ENCODE data around the gene LINC01488.

The LINC01488 gene

GRCh38 chr11:69465236-69466000, 16.0 kb upstream of the LINC01488 start:
- no peak for DNase-seq

- DNase-seq: no peak
These were observed 15.4 kb upstream of the LINC01488 start for GRCh38 chr11:69466039-69466438.

GRCh38 chr11:69467196-69467595, 14.3 kb upstream of the LINC01488 start:
- no peak for DNase-seq

- no peak for DNase-seq
These were observed 13.8 kb upstream of the LINC01488 start for GRCh38 chr11:69467646-69468045.

GRCh38 chr11:69468221-69468620, 13.2 kb upstream of the LINC01488 start:
- no peak for DNase-seq

GRCh38 chr11:69468911-69469885, 12.3 kb upstream of the LINC01488 start:
- no peak for DNase-seq

- no peak for DNase-seq
These were observed 11.2 kb upstream of the LINC01488 start for GRCh38 chr11:69470301-69470700.

GRCh38 chr11:69470793-69471728, 10.4 kb upstream of the LINC01488 start:
- no peak for DNase-seq

- no peak for DNase-seq
These were observed 9.5 kb upstream of the LINC01488 start for GRCh38 chr11:69471729-69472540.

- DNase-seq: no peak
These were observed 8.8 kb upstream of the LINC01488 start for GRCh38 chr11:69472541-69473275.

GRCh38 chr11:69473276-69473845, 8.1 kb upstream of the LINC01488 start:
- DNase-seq: no peak

GRCh38 chr11:69474736-69475135, 6.7 kb upstream of the LINC01488 start:
- no peak for DNase-seq

- no peak for DNase-seq
These were observed 6.2 kb upstream of the LINC01488 start for GRCh38 chr11:69475141-69475865.

- no peak for DNase-seq
These were observed 5.5 kb upstream of the LINC01488 start for GRCh38 chr11:69475866-69476471.

- no peak for DNase-seq
These were observed 4.9 kb upstream of the LINC01488 start for GRCh38 chr11:69476509-69476961.

GRCh38 chr11:69477086-69477485, 4.4 kb upstream of the LINC01488 start:
- no peak for DNase-seq

- no peak for DNase-seq
These were observed 1.7 kb upstream of the LINC01488 start for GRCh38 chr11:69479591-69480271.

GRCh38 chr11:69480547-69481392, 693 bp upstream of the LINC01488 start:
- DNase-seq: no peak
